Ecto neural progenitor cell (in vitro differentiated cells): Measurements from ENCODE around the gene TMEM80.
"Not testable (repeated sequence)": the region's sequence is repeated elsewhere in the genome, so short reads cannot be mapped to it uniquely, and the experiment has no call there.

Experiments used
- DNase-seq: peaks from one replicate; pipeline ENCODE4 v3.0.0-alpha.2; 2018; ENCODE audit warnings: low spot score

TMEM80 gene

DNA sequence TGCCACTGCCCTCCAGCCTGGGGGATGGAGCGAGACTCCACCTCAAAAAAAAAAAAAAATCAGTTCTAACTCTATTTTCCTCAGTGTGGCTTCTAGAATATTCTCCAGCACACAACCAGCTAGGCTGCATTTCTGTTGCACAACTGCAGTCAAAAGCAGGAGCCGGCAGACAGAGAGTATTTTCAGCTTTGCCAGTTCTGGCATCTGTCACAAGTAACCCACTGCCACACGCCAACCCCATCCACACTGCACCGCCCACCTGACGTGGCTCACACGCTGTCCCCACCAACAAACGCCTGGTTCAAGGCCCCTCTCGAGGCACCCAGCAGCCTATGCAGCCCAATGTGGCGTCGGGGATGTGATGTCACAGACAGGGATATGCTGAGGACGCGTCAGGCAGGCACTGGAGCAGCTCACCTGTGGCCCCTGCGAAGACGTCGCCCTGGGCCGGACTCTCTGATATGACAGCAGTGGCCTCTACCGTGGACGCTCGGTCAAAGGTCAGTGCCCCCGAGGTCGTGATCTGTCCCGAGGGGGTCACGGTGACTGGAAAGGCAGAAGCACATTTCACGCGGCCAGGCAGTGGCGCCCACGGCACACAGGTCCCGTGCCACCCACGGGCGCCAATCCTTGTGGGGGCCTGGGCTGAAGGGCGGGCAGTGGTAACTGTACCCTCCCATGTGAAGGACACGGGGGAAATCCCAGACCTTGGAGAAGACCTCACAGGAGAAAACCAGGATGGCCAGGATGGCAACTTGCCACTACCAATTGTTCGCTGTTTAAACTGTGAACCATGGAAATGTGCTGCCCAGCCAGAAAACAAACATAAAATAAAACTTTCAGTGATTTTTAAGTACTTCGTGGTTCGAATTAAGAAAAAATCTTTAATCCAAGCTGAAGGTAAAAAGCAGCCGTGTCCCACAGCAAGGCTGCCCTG lies 16.1 kb upstream of the TMEM80 start:
- no peak for DNase-seq

DNA sequence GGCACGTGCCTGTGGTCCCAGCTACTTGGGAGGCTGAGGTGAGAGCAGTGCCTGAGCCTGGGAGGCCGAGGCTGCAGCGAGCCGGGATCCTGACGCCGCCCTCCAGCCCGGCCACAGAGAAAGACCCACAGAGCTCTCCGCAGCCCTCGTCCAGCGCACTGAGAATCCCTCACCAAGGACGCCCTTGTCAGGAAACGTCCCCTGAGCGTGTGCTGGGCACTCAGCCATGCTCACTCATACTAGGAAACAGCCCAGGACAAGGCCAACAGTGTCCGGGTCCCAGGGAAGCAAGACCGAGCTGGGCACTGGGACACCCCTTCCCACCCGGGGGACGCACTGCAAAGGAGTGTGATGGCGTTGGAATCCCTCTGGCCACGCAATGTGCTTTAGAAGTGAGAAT lies 15.1 kb upstream of the TMEM80 start:
- no peak for DNase-seq

DNA sequence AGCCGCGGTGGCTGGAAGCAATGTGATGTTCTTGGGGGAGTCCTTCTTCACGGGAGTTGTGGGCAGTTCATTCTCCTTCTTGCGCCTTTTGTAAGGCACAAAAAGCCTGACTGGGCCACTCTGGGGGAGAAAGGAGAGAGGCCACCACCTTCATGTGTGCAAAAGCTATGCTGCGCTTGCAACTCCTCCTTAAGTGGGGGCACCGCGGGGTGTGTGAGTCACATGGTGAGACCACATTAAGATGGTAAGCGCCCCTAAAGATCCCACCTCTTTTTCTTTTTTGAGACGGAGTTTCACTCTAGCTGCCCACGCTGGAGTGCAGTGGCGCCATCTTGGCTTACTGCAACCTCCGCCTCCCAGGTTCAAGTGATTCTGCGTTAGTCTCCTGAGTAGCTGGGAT lies 14.6 kb upstream of the TMEM80 start:
- DNase-seq, result no peak

DNA sequence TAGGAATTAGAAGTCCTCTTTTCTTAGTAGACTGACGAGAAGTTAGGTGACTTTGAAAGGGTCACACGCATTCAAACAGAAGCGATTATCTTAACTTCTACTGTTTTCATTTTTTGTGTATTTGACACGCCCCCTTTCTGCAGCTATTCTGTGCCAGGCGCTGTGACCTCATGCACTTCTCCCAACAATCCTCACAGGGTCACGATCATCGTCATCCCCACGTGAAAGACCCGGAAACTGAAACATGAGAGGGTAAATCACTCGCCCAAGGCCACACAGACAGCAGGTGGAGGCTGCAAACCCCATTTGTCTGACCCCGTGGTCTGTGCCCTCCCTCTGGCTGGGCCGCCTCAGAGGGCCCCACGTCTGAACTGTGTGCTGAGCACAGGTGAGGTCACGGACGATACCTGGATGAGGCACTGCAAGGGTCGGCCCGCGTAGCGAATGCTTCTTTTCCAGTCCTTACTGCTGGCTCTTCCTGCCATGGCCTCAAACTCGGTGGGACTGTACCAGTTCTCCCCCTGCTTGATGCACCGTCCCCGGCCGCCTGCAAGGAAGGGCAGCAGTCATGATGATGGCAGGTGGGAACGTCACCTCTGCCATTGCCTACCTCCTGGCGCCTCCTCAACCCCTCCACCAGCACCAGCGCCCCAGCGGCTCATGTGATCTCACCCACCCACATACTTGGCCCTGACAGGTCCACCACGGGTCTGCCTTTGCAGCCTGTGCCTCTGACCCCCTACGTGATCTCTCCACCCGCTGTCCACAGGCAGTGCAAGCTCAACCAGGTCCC lies 9.0 kb upstream of the TMEM80 start:
- DNase-seq, result no peak

DNA sequence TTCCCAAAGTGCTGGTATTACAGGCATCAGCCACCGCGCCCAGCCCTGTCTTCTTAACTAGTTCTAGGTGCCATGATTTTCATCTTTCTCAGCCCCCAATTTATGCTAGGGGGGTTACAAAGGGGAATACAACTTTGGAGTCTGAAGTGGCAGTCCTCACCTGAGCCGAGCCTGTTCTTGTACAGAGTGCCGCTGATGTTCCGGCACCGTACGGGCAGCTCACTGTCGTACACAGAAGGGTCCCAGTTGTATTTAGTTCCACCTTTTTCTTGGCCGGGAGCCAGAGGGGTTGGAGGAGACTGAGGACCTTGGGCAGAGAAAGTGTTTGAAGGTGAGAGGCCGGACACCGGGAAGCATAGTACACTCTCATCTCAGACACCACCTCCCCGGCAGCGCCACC lies 7.9 kb upstream of the TMEM80 start:
- no peak for DNase-seq

DNA sequence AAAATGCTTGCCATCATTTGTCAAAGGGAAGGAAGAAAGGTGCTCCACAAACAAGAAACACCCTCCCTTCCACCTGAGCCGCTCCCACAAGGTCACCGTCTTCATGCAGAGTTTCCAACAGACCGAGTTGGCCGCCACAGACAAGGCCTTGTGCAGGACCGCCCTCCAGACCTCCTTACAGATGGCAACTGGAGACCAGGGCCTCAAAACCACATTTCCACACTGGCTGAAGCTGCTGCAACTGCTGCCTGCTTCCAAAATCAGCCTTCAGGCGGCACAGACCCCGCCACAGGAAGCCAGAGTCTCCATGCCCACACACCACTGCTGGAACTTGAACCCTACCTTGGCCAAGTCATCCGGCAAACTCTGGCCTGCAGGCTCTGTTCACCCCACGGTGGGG lies 6.9 kb upstream of the TMEM80 start:
- DNase-seq, result no peak

DNA sequence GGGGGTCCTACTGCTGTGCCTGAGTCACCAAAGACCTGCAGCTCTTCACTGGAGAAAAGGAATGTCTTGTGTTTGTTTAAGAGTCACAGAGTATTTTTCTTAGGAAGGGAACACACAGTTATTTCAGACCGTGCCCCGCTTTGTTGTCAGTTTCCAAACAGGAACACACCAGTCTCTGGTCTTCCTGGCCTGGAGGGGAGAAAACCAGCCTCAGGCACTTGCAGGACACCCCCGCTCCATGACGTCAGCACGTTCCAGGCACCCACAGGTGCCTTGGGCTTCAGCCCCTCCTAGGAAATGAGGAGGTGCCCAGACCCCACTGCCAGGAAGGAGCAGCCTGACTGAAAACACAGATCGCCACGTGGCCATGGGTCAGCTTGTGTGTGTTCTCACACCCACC lies 6.0 kb upstream of the TMEM80 start:
- no peak for DNase-seq

DNA sequence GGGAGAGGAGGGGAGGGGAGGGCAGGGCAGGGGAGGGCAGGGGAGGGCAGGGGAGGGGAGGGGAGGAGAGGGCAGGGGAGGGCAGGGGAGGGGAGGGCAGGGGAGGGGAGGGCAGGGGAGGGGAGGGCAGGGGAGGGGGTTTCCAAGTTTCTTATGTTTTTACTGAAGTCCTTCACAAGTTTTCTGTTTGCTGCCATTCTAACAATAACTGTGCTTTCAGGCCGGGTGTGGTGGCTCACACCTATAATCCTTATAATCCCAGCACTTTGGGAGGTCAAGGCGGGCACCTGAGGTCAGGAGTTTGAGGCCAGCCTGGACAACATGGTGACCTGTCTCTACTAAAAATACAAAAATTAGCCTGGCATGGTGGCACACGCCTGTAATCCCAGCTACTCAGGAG lies 5.4 kb upstream of the TMEM80 start:
- not testable (repeated sequence) for DNase-seq

DNA sequence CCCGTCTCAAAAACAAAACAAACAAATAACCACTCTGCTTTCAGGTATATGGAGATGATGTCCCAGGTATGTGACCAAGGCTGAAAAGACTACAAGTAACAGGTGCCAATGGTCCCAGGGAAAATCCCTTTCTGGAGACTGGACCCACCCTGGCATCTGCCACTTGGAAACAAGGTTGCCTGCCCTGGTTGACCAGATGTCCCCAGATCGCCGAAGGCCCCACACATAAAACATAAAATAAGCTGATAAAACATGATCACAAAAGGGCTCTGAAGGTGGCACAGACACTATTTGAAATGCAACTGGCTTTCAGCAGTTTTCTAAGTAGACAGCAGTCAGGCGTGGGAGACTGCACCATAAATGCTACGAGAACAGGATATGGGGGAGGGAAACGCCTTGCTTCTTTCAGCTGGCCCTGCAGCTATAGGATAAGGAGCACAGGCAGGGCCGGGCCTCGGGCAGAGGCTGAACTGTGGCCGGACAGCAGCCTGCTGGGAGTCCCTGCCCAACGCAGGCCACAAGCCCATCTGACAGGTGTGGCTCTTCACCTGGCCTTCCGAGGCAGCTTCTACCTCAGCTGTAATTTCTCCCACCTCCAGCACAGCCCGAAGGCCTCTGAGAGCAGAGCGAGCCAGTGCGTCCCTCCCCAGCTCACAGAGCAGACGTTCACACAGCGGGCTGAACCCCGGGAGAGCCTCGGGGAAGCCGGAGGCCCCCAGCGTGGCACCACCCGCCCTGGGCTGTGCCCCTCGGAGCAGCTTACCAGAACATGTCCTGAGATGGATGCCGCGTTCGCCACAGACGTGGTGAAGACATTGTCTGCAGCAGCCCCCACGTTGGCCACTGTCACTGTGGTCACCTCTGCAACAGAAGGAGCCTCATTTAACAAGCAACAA lies 4.6 kb upstream of the TMEM80 start:
- DNase-seq, result no peak

DNA sequence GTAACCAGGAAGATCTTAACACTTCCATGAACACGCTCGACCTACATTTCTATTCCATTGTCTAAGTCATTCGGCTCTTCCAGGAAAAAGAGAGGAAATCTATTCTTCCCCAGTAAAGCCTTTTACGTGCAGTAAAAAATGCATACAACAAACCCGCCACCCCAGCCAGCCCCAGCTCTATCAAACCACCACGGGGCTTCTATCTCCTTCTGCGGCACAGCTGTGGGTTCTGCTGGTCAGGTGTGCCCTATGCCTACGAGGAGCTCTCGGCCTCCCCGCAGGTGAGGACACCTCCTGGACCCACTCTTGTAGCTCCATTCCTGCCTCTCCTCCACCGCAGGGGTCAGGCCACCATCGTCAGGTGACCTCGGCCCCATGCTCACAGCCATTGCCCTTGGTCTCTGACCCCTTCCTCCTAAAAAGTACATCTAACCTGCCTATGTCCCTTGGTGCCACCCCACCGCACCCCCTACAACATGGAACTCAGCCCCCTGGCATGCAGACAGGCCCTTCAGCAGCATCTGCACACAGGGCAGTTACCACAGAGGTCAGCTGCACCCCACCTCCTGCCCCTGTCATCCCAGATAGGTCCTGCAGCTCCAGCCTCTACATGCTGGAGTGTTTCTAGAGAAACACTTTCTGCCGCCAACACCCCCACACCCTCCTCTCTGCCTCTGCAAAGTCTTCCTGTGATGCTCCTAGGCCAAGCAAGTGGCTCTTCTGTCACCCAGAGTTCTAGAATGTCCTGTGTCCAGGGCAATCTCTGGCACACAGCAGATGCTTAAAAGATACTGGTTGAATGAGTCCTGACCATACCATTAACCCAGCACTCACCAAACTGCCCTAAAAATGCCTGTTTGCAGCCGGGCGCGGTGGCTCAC lies 3.7 kb upstream of the TMEM80 start:
- DNase-seq, result no peak

DNA sequence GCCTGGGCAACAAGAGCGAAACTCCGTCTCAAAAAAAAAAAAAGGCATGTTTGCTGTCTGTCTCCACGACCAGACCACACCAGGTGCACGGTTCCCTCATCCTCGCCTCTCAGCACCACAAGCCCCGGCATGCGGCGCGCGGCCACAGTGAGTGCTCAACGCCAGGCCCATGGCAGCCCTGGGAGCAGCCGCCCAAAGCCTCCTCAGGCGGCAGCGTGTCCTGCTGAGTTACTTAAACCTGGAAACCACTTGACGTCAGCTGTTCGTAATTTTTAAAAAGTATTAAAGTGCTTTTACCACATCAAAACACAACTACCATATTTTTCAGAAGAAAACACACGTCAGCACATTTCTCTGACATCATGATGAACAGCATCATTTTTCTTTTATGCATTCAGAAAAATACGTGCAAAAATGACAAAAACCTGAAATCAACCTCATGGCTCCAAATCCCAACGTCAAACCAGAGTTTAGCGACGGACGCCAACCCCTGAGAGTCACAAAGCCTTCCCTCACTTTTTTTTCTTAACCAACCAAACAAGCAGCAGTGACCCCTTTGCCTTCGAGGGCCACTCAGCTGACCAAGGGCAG lies 2.7 kb upstream of the TMEM80 start:
- DNase-seq, result no peak

DNA sequence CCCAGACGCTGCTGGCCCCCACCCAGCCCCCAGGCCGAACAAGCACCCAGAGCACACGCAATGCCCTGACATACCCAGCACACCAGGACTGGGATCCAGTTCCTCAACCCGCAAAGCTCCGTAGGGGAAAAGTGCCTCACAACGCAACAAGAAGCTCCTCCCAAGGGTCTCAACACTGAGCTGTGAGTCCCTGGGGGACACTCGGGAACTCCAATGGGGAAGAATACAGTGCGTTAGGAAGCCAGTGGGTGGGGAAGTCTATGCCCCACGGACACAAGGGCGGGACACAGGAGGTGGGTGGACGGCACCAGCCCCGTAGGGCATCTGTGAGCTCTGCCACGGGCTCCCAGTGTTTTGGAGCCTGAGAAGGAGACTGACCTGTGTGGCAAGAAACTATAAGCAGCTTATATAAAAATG lies 2.2 kb upstream of the TMEM80 start:
- no peak for DNase-seq

DNA sequence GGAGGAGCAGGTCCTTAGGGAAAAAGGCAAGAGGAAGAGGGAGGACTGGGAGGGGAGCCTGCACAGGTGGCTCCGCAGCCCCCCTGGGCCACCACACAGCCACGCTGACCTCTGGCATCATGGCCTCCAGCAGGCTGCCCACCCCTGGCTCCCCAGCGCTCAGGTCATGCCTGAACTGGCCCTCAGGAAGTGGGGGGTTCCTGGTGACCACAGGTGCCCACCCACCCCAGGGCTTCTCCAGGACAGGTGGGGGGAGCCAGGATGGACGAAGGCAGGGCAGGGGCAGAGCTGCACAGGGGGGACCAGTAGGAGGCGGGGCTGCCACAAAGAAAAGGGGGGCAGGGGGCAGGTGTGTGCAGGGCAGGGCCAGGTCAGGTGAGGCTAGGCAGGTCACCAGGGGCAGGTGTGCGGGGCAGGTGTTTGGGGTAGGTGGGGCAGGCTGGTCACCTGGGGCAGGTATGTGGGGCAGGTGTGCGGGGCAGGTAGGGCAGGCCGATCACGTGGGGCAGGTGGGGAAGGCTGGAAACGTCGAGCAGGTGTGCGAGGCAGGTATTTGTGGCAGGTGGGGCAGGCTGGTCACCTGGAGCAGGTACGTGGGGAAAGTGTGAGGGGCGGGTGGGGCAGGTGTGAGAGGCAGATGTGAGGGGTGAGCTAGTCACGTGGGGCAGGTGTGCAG lies 1.6 kb upstream of the TMEM80 start:
- no peak for DNase-seq

DNA sequence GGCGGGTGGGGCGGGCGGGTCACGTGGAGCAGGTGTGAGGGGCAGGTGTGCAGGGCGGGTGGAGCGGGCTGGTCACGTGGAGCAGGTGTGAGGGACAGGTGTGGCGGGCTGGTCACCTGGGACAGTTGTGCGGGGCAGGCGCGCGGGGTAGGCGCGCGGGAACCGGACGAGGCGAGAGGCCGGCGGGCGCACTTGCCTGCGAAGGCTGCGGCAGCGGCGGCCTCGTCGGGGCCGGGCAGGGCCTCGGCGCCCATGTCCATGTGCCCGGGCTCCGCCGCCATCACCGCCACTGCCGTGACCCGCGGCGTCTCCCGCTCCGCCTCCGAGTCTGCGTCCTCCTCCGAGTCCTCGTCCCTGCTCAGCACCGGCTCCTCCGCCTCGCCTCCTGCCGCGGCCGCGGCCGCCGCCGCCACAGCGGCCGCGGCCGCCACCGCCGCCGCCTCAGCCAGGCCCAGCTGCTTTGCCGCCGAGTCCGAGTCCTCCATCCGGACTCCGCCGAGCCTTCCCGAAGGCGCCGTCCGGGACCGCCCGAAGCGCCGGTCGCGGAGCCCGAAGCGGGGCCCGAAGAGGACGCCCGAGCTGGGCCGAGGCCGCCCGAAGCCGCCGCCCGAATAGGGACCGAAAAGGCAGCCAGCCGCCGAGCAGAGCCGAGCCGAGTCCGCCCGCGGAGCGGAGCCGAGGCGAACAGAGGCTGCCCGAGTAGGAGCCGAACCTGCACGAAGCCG lies 891 bp upstream of the TMEM80 start, which contains the start of gene DEAF1:
Gene DEAF1 (minus strand): TSS at position 660 of the 725 bp plus-strand sequence. CDS start 175 bp downstream, at position 485.
- peak; percentile 100 for DNase-seq

DNA sequence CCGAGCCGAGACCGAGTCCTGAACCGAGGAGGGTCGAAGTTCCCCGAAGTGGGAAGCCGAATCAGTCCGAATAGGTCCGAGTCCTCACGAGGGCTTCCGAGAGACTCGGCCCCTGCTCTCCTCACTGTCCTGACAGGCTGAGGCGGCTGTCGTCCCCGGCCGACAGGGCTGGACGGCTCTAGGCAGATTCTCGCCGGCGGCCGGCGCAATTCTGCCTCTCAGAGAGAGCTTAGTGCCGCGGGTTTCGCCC lies 403 bp upstream of the TMEM80 start:
- DNase-seq, result no peak

DNA sequence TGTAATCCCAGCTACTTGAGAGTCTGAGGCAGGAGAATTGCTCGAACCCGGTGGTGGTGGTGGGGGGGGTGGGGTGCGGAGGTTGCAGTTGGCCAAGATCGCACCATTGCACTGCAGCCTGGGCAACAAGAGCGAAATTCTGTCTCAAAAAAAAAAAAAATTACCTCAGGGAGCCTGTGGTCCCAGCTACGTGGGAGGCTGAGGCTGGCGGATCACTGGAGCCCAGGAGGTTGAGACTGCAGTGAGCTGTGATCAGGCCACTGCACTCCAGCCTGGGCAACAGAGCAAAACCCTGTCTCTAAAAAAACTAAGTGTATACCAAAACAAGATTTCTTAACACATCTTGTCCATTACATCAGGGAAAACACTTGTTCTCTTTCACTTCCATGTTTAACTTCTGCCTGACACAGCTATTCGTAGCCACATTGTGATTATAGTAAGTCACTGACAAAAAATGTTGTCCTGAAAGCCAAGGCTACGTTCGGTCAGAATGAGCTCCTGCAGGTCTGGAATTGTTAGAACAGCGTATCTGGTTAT lies 1.4 kb downstream of the TMEM80 start:
- no peak for DNase-seq

DNA sequence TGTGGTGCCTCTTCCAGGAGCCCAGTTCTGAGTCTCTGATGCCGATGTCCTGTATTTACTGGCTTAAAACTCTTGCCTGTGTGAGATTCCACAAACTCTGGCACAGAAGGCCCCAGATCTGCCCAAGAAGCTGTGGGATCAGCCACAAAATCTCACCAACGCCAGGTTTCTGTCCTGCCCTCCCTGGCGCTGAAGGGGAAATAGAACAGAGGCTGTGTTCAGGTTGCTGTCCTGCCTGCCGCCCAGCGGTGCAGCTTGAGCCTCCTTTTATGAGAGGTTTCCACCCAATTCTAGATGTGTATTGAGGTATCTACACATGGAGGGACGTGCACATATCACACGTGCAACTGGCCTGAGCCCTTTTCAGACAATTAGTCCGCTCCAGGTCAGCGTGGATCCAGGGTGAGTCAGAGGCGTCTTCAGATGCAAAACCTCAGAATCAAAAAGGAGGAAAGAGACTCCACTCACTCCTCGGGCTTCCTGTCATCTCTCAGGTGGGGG lies 2.2 kb downstream of the TMEM80 start:
- no peak for DNase-seq

DNA sequence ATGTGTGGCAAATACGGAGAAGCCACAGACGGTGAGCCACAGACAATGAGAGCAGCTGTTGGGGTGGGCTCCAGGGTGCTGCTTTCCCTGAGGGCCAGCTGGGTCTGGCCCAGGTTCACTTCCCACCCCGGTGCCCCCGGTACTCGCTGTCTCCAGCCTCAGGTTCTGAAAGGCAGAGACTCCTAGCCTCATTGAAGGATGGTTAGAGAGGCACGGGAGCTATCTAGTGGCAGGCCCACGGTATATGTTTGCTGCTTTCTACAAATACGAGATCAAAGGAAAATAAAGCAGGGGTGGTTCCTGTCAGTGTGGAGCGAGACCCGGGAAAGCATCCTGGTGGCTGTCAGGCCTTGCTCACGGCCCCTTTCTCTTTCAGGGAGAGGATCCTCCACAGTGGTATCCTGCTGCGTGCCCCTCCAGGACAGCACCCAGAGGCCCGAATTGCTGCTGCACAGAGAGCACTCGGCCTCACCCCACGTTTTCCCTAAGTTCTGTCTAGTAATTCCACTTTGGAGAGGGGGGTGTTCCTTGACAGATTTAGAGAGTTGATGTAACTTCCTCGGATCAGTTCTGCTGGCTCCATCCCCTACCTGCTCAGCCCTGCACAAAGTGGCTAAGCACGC lies 3.0 kb downstream of the TMEM80 start:
- no peak for DNase-seq

DNA sequence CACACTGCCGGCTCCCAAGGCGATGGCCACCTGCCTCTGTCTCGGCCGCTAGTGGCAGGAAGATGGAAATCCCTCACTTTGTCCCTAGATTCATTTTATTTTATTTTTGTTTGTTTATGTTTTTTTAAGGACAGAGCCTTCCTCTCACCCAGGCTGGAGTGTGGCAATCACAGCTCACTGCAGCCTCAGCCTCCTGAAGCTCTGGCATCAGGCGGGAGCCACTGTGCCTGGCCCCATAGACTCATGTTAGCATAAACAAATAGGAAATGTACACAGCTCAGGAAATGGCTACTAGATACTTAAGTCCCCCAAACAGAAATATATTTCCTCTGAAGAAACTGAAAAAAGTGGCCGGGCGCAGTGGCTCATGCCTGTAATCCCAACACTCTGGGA lies 3.5 kb downstream of the TMEM80 start:
- DNase-seq, result no peak
